ENCODE data around the gene ARL4A. TPM values are rescaled to one million over a fixed set of nuclear protein-coding genes. Genes with fewer than 3 reads are reported as not detected.
"Not testable (repeated sequence)": the region's sequence is repeated elsewhere in the genome, so short reads cannot be mapped to it uniquely, and the experiment has no call there.

ARL4A gene
- total and polyA plus RNA-seq, 9 donors, result 4.6 to 32.2 (median 10.4) TPM

- Histone ChIP-seq H3K9me3 (no peaks in the 10 kb centered on the region), H3K27me3 (no peaks in the 10 kb centered on the region), H3K4me3 (no peak overlapping the region), H3K27ac (no peak overlapping the region), H3K4me1 (ENCODE audit: insufficient read depth) (no peaks in the 10 kb centered on the region), H3K36me3 (no peaks in the 10 kb centered on the region)
- DNase-seq, result no peak
- TF ChIP-seq POLR2A (IDR thresholded peaks at IDR 0.05) (no peak), CTCF (IDR thresholded peaks at IDR 0.05) (no peak), EP300 (IDR thresholded peaks at IDR 0.05) (no peak)
- intact Hi-C loops (cut with DNase I), result no loop called here
These were observed 38.1 kb upstream of the ARL4A start for GRCh38 chr7:12649348-12649747.

- H3K9me3 ChIP-seq, result no peaks in the 10 kb centered on the region
- H3K4me1 ChIP-seq (ENCODE audit: insufficient read depth), result no peaks in the 10 kb centered on the region
- WGBS, 3 donors, result 90 to 92% (median 92%) methylated on average over 2 of the region's 2 CpGs
- H3K27me3 ChIP-seq, result no peaks in the 10 kb centered on the region
- no peak for DNase-seq
- intact Hi-C loops (cut with DNase I), result no loop called here
- H3K36me3 ChIP-seq, result no peaks in the 10 kb centered on the region
- TF ChIP-seq POLR2A (IDR thresholded peaks at IDR 0.05), result no peak
- TF ChIP-seq EP300 (IDR thresholded peaks at IDR 0.05), result no peak
- no peak for TF ChIP-seq CTCF (IDR thresholded peaks at IDR 0.05)
- no peak overlapping the region for H3K27ac ChIP-seq
- no peak overlapping the region for H3K4me3 ChIP-seq
These were observed 37.4 kb upstream of the ARL4A start for GRCh38 chr7:12650080-12650479.

- no peaks in the 10 kb centered on the region for H3K4me1 ChIP-seq (ENCODE audit: insufficient read depth)
- WGBS, 3 donors, result 80 to 85% (median 82%) methylated on average over 3 of the region's 3 CpGs
- H3K9me3 ChIP-seq, result no peaks in the 10 kb centered on the region
- no peak overlapping the region for H3K27ac ChIP-seq
- H3K36me3 ChIP-seq, result no peaks in the 10 kb centered on the region
- DNase-seq, result no peak
- H3K4me3 ChIP-seq, result no peak overlapping the region
- intact Hi-C loops (cut with DNase I), result no loop called here
- TF ChIP-seq EP300 (IDR thresholded peaks at IDR 0.05) (no peak), CTCF (IDR thresholded peaks at IDR 0.05) (no peak), POLR2A (IDR thresholded peaks at IDR 0.05) (no peak)
- H3K27me3 ChIP-seq, result no peaks in the 10 kb centered on the region
These were observed 34.3 kb upstream of the ARL4A start for GRCh38 chr7:12653110-12653509.

GRCh38 chr7:12653518-12653917 lies 33.9 kb upstream of the ARL4A start:
- Histone ChIP-seq H3K4me3 (no peak overlapping the region), H3K27ac (no peak overlapping the region), H3K27me3 (no peaks in the 10 kb centered on the region), H3K36me3 (no peaks in the 10 kb centered on the region), H3K4me1 (ENCODE audit: insufficient read depth) (no peaks in the 10 kb centered on the region), H3K9me3 (no peaks in the 10 kb centered on the region)
- TF ChIP-seq POLR2A (IDR thresholded peaks at IDR 0.05) (no peak), CTCF (IDR thresholded peaks at IDR 0.05) (no peak), EP300 (IDR thresholded peaks at IDR 0.05) (no peak)
- DNase-seq, result no peak
- intact Hi-C loops (cut with DNase I), result no loop called here
- 38 to 67% (median 38%) methylated on average over 2 of the region's 2 CpGs for WGBS, 3 donors

- Histone ChIP-seq H3K27ac (no peak overlapping the region), H3K4me1 (ENCODE audit: insufficient read depth) (no peaks in the 10 kb centered on the region), H3K27me3 (no peaks in the 10 kb centered on the region), H3K9me3 (no peaks in the 10 kb centered on the region), H3K36me3 (no peaks in the 10 kb centered on the region), H3K4me3 (no peak overlapping the region)
- WGBS, 3 donors, result 94 to 97% (median 96%) methylated on average over 2 of the region's 2 CpGs
- TF ChIP-seq POLR2A (IDR thresholded peaks at IDR 0.05) (no peak), EP300 (IDR thresholded peaks at IDR 0.05) (no peak), CTCF (IDR thresholded peaks at IDR 0.05) (no peak)
- intact Hi-C loops (cut with DNase I), result no loop called here
- no peak for DNase-seq
These were observed 32.3 kb upstream of the ARL4A start for GRCh38 chr7:12655161-12655560.

GRCh38 chr7:12660423-12660822 lies 27.0 kb upstream of the ARL4A start:
- WGBS, 3 donors, result 85 to 92% (median 88%) methylated on average over 8 of the region's 8 CpGs
- DNase-seq; H3K27me3 ChIP-seq; H3K4me3 ChIP-seq; H3K27ac ChIP-seq; H3K36me3 ChIP-seq; H3K4me1 ChIP-seq (ENCODE audit: insufficient read depth); intact Hi-C loops (cut with DNase I); H3K9me3 ChIP-seq: not testable (repeated sequence)

GRCh38 chr7:12660986-12661385 lies 26.4 kb upstream of the ARL4A start:
- WGBS, 3 donors, result 67 to 72% (median 71%) methylated on average over 3 of the region's 3 CpGs
- H3K27ac ChIP-seq; intact Hi-C loops (cut with DNase I): not testable (repeated sequence)

More at GRCh38 chr7:12660986-12661385, 26.4 kb upstream of the ARL4A start:
- not testable (repeated sequence) for H3K27me3 ChIP-seq; H3K4me3 ChIP-seq; H3K9me3 ChIP-seq; H3K4me1 ChIP-seq (ENCODE audit: insufficient read depth); DNase-seq; H3K36me3 ChIP-seq
